Measurements from ENCODE around the gene ADCY7. TPM values are rescaled to one million over a fixed set of nuclear protein-coding genes. Genes with fewer than 3 reads are reported as not detected.

ADCY7 gene
- total RNA-seq, 2 donors from 2014 or later = 135 to 186 TPM

- peaks cover 4% of the 10 kb centered on the region for H3K9me3 Mint-ChIP-seq
- ATAC-seq = no peak
- H3K4me3 Mint-ChIP-seq = peak overlapping the region; percentile 86
- DNase-seq (ENCODE audit: low spot score) = peak; percentile 18
- peaks cover 81 to 83% of the 10 kb centered on the region in 2 donors for H3K4me1 Mint-ChIP-seq (ENCODE audit: low read depth in 2 of 2)
- peak overlapping the region; percentile 98 to 100 for H3K27ac Mint-ChIP-seq
- no peaks in the 10 kb centered on the region for H3K27me3 Mint-ChIP-seq
- H3K36me3 Mint-ChIP-seq = peaks cover 8% of the 10 kb centered on the region
Observed at GRCh38 chr16:50275098-50275415, 8.7 kb downstream of the ADCY7 start.

- peaks cover 4% of the 10 kb centered on the region for H3K9me3 Mint-ChIP-seq
- peak overlapping the region; percentile 86 for H3K4me3 Mint-ChIP-seq
- H3K27ac Mint-ChIP-seq = peak overlapping the region; percentile 98 to 100
- H3K36me3 Mint-ChIP-seq = peaks cover 8% of the 10 kb centered on the region
- DNase-seq (ENCODE audit: low spot score) (no peak), ATAC-seq (no peak)
- peaks cover 81 to 85% of the 10 kb centered on the region in 2 donors for H3K4me1 Mint-ChIP-seq (ENCODE audit: low read depth in 2 of 2)
- H3K27me3 Mint-ChIP-seq = no peaks in the 10 kb centered on the region
Observed at GRCh38 chr16:50275428-50276325, 9.3 kb downstream of the ADCY7 start.

- Mint-ChIP-seq H3K4me1 (ENCODE audit: low read depth in 2 of 2) (peaks cover 76 to 82% of the 10 kb centered on the region in 2 donors), H3K27ac (peak overlapping the region; percentile 98 to 100), H3K4me3 (peak overlapping the region; percentile 86), H3K9me3 (peaks cover 4% of the 10 kb centered on the region), H3K36me3 (peaks cover 8% of the 10 kb centered on the region), H3K27me3 (no peaks in the 10 kb centered on the region)
- DNase-seq (ENCODE audit: low spot score) (no peak), ATAC-seq (no peak)
Observed at GRCh38 chr16:50276326-50276640, 9.9 kb downstream of the ADCY7 start.

GRCh38 chr16:50276801-50277555 lies 10.6 kb downstream of the ADCY7 start:
- no peak for ATAC-seq
- peak overlapping the region; percentile 79 for H3K4me3 Mint-ChIP-seq
- peak overlapping the region; percentile 98 to 100 for H3K27ac Mint-ChIP-seq
- no peaks in the 10 kb centered on the region for H3K27me3 Mint-ChIP-seq
- peaks cover 8% of the 10 kb centered on the region for H3K36me3 Mint-ChIP-seq
- H3K9me3 Mint-ChIP-seq = peaks cover 4% of the 10 kb centered on the region
- H3K4me1 Mint-ChIP-seq (ENCODE audit: low read depth in 2 of 2) = peaks cover 78 to 85% of the 10 kb centered on the region in 2 donors
- DNase-seq (ENCODE audit: low spot score) = no peak

GRCh38 chr16:50278251-50278650 lies 11.9 kb downstream of the ADCY7 start:
- Mint-ChIP-seq H3K4me3 (peak overlapping the region; percentile 79), H3K27me3 (no peaks in the 10 kb centered on the region), H3K9me3 (peaks cover 4% of the 10 kb centered on the region), H3K27ac (peak overlapping the region; percentile 98 to 100), H3K4me1 (ENCODE audit: low read depth in 2 of 2) (peaks cover 78 to 86% of the 10 kb centered on the region in 2 donors), H3K36me3 (peaks cover 8% of the 10 kb centered on the region)
- DNase-seq (ENCODE audit: low spot score) (no peak), ATAC-seq (no peak)

- H3K27ac Mint-ChIP-seq = peak overlapping the region; percentile 98 to 100
- peaks cover 8% of the 10 kb centered on the region for H3K36me3 Mint-ChIP-seq
- H3K4me3 Mint-ChIP-seq = peak overlapping the region; percentile 79
- peaks cover 4% of the 10 kb centered on the region for H3K9me3 Mint-ChIP-seq
- peaks cover 76 to 85% of the 10 kb centered on the region in 2 donors for H3K4me1 Mint-ChIP-seq (ENCODE audit: low read depth in 2 of 2)
- no peaks in the 10 kb centered on the region for H3K27me3 Mint-ChIP-seq
- DNase-seq (ENCODE audit: low spot score) (no peak), ATAC-seq (no peak)
Observed at GRCh38 chr16:50279504-50279865, 13.1 kb downstream of the ADCY7 start.

- DNase-seq (ENCODE audit: low spot score) (no peak), ATAC-seq (no peak)
- H3K4me3 Mint-ChIP-seq = peak overlapping the region; percentile 90
- peaks cover 4% of the 10 kb centered on the region for H3K9me3 Mint-ChIP-seq
- peaks cover 81 to 90% of the 10 kb centered on the region in 2 donors for H3K4me1 Mint-ChIP-seq (ENCODE audit: low read depth in 2 of 2)
- no peaks in the 10 kb centered on the region for H3K27me3 Mint-ChIP-seq
- H3K27ac Mint-ChIP-seq = peak overlapping the region; percentile 96 to 98
- H3K36me3 Mint-ChIP-seq = peaks cover 8% of the 10 kb centered on the region
Observed at GRCh38 chr16:50280932-50281331, 14.6 kb downstream of the ADCY7 start.

- ATAC-seq (peak in 1 of 2 donors; percentile 0), DNase-seq (ENCODE audit: low spot score) (no peak)
- peaks cover 8% of the 10 kb centered on the region for H3K36me3 Mint-ChIP-seq
- H3K4me1 Mint-ChIP-seq (ENCODE audit: low read depth in 2 of 2) = peaks cover 83 to 90% of the 10 kb centered on the region in 2 donors
- no peaks in the 10 kb centered on the region for H3K27me3 Mint-ChIP-seq
- H3K27ac Mint-ChIP-seq = peak overlapping the region; percentile 93 to 96
- H3K9me3 Mint-ChIP-seq = peaks cover 4% of the 10 kb centered on the region
- peak overlapping the region; percentile 90 for H3K4me3 Mint-ChIP-seq
Observed at GRCh38 chr16:50281391-50282009, 15.1 kb downstream of the ADCY7 start.

- H3K36me3 Mint-ChIP-seq = peaks cover 8% of the 10 kb centered on the region
- H3K27me3 Mint-ChIP-seq = no peaks in the 10 kb centered on the region
- peaks cover 4% of the 10 kb centered on the region for H3K9me3 Mint-ChIP-seq
- ATAC-seq (peak; percentile 92 to 94), DNase-seq (ENCODE audit: low spot score) (peak; percentile 92)
- peaks cover 81 to 84% of the 10 kb centered on the region in 2 donors for H3K4me1 Mint-ChIP-seq (ENCODE audit: low read depth in 2 of 2)
- peak overlapping the region; percentile 93 to 96 for H3K27ac Mint-ChIP-seq
- peak overlapping the region; percentile 90 for H3K4me3 Mint-ChIP-seq
Observed at GRCh38 chr16:50282010-50282538, 15.7 kb downstream of the ADCY7 start.

GRCh38 chr16:50282955-50283631 lies 16.7 kb downstream of the ADCY7 start:
- H3K4me1 Mint-ChIP-seq (ENCODE audit: low read depth in 2 of 2) = peaks cover 75 to 78% of the 10 kb centered on the region in 2 donors
- DNase-seq (ENCODE audit: low spot score) = no peak
- peaks cover 7% of the 10 kb centered on the region for H3K36me3 Mint-ChIP-seq
- peak in 1 of 2 donors; percentile 33 for ATAC-seq
- H3K27me3 Mint-ChIP-seq = no peaks in the 10 kb centered on the region
- peaks cover 4% of the 10 kb centered on the region for H3K9me3 Mint-ChIP-seq
- H3K4me3 Mint-ChIP-seq = peak overlapping the region; percentile 90
- H3K27ac Mint-ChIP-seq = peak overlapping the region; percentile 93 to 96

- Mint-ChIP-seq H3K27ac (peak overlapping the region; percentile 93 to 96), H3K4me1 (ENCODE audit: low read depth in 2 of 2) (peaks cover 73 to 74% of the 10 kb centered on the region in 2 donors), H3K4me3 (peak overlapping the region; percentile 43), H3K36me3 (peaks cover 5% of the 10 kb centered on the region), H3K9me3 (no peaks in the 10 kb centered on the region), H3K27me3 (no peaks in the 10 kb centered on the region)
- DNase-seq (ENCODE audit: low spot score) = no peak
- ATAC-seq = no peak
Observed at GRCh38 chr16:50284131-50284911, 18.0 kb downstream of the ADCY7 start.

- Mint-ChIP-seq H3K4me3 (no peak overlapping the region), H3K36me3 (peaks cover 5% of the 10 kb centered on the region), H3K27me3 (no peaks in the 10 kb centered on the region), H3K4me1 (ENCODE audit: low read depth in 2 of 2) (peaks cover 67 to 68% of the 10 kb centered on the region in 2 donors), H3K9me3 (no peaks in the 10 kb centered on the region), H3K27ac (peak overlapping the region; percentile 93 to 96)
- no peak for DNase-seq (ENCODE audit: low spot score)
- ATAC-seq = no peak
Observed at GRCh38 chr16:50285406-50286003, 19.2 kb downstream of the ADCY7 start.

Data from natural killer cell treated with Interleukin-12 subunit alpha and Interleukin-12 subunit beta and Interleukin-15 and Interleukin-18, amount 100 ng/mL, for 72 hours (primary cell).